Inflammatory macrophage treated with lipopolysaccharide for 1 hour (primary cell): ENCODE measurements around the gene ALDH1A2.
"Not testable (repeated sequence)": the region's sequence is repeated elsewhere in the genome, so short reads cannot be mapped to it uniquely, and the experiment has no call there.

Experiments
- DNase-seq, 2 donors: peaks; one replicate each; pipeline ENCODE4 v3.0.0-alpha.2; 2020 to 2022

Gene ALDH1A2

GRCh38 chr15:58040150-58040549 is 25.4 kb downstream of the ALDH1A2 start:
- no peak for DNase-seq

- DNase-seq = no peak
Measured at GRCh38 chr15:58039079-58040035, 26.2 kb downstream of the ALDH1A2 start.

DNA sequence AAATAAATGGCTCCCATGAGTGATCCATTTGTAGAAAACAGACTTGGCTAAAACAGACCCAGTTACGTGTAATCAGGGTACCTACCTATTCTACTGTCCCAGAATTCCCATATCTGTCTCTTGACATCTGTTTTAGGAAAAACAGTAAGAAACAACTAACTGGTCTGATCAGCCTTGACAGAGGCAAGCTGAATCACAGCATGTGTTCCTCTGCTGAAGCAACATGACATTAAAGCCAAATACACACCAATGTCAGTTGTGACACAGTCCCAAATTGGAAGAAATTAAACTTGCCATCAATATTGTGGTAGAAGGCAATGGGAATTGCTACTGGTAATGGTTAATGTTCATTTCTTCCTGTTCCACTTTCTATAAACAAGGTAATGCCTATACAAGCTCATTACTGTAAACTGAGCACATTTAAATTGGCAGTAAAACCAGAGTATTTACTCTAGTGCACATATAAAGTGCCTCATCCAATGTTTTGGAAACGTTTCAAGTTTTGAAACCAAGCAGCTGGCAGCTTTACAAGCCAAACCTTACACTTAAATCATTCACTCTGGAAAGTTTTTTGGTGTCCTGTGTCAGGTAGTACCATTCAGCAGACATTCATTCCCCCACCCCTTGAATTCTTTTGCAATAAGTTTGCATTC is 27.0 kb downstream of the ALDH1A2 start:
- DNase-seq = no peak

- DNase-seq = no peak
Measured at GRCh38 chr15:58037723-58038301, 27.7 kb downstream of the ALDH1A2 start.

- DNase-seq = peak; percentile 9 to 37
Measured at GRCh38 chr15:58036579-58036978, 28.9 kb downstream of the ALDH1A2 start.

DNA sequence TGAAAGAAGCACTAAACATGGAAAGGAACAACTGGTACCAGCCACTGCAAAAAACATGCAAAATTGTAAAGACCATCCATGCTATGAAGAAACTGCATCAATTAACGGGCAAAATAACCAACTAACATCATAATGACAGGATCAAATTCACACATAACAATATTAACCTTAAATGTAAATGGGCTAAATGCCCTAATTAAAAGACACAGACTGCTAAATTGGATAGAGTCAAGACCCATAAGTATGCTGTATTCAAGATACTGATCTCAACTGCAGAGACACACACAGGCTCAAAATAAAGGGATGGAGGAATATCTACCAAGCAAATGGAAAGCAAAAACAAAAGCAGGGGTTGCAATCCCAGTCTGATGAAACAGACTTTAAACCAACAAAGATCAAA is 37.1 kb downstream of the ALDH1A2 start:
- not testable (repeated sequence) for DNase-seq

DNA sequence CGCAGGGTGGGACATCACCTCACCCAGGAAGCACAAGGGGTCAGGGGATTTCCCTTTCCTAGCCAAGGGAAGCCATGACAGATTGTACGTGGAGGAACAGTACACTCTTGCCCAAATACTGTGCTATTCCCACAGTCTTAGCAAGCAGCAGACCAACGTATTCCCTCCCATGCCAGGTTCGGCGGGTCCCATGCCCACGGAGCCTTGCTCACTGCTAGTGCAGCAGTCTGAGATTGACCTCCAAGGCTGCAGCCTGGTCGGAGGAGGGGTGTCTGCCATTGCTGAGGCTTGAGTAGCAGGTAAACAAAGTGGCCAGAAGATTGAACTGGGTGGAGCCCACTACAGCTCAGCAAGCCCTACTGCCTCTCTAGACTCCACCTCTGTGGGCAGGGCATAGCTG is 39.0 kb downstream of the ALDH1A2 start:
- no peak for DNase-seq

GRCh38 chr15:58026051-58026450 is 39.5 kb downstream of the ALDH1A2 start:
- no peak for DNase-seq

DNA sequence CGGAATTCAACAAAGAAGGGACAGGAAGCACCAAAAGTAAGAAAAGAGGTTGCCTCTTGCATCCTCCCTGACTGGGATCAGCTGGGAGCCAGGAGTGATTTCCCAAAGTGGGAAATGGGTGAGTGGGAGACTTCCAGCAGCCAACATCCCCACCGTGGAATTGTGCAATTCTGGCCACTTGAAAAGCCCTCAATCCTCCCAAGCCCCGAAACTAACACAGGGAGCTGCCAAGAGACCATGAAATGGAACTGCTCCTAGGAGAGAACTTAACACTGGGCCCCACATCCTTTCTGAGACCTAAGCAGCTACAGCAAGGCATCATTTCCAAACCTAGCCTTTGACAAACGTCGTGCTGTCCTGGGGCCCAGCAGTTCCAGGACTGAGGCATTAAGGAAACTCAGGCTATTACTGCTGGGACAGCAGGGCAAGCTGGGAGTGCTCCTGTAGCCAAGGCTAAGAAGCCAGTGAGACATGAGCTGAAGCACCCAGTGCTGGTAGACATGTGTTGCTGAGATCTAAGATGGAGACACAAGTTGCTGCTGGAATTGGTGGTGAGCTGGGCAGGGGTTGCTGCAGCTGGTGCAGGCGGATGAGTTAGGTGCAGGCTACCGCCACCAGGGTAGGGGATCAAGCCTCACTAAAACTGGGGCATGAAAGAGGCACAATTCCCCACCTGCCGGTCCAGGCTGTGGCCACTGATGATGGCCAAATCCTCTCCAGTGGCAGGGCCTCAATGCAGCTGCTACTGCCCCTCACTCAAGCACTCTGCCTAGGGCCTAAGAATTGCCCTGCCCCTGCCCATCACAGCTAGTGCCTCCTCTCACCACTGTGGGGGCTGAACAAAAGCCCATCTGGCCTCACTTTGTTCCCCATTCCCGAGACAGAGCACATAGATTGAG is 43.9 kb downstream of the ALDH1A2 start:
- DNase-seq = no peak

DNA sequence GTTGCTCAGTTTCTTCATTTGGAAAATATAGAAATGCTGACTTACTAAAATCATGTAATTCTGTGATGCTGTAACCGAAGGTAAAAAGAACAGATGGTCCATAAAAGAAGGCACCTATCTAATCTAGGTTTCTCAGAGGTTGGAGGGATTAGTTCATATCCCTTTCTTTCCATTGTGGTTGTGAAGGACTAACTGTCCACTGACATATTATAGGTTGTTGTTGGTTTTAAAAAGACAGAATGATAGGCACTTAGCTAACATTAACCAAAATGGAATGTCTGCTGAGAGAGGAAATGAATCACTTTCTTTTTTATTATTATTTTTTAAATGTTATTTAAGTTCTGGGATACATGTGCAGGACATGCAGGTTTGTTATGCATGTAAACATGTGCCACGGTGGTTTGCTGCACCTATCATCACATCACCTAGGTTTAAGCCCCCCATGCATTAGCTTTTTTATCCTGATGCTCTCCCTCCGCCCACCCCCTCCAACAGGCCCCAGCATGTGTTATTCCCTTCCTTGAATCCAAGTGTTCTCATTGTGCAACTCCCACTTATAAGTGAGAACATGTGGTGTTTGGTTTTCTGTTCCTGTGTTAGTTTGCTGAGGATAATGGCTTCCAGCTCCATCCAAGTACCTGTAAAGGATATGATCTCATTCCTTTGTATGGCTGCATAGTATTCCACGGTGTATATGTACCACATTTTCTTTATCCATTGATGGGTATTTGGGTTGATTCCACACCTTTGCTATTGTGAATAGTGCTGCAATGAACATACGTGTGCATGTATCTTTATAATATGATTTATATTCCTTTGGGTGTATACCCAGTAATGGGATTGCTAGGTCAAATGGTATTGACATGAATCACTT is 45.8 kb downstream of the ALDH1A2 start:
- DNase-seq = no peak

- no peak for DNase-seq
Measured at GRCh38 chr15:58017869-58018268, 47.6 kb downstream of the ALDH1A2 start.

DNA sequence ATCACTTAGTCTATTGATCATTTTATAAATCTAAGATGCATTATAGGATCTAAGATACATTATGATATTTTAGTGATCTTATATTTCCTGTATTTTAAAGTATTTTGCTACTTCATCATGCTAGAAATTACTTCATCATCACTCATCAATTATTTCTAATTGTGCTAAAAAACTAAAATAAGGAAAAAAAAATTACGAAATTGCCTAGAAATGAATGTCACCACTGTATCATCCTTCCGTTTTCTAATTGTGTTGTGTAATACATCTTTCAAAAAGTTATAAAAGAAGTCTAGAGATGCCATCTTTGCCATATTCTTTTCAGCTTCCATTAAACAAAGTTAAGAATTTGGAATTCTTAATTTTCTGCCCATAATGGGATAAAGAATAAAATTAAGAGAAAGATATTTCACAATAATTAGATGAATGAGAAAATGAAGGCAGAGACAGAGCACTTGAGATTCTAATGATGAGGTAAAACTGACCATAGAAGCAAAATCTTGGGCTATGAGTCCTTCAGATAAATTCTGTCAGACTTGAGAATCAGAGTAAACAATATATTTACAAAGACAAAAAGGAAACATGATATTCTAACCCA is 48.8 kb downstream of the ALDH1A2 start:
- peak in 1 of 2 donors; percentile 64 for DNase-seq

DNA sequence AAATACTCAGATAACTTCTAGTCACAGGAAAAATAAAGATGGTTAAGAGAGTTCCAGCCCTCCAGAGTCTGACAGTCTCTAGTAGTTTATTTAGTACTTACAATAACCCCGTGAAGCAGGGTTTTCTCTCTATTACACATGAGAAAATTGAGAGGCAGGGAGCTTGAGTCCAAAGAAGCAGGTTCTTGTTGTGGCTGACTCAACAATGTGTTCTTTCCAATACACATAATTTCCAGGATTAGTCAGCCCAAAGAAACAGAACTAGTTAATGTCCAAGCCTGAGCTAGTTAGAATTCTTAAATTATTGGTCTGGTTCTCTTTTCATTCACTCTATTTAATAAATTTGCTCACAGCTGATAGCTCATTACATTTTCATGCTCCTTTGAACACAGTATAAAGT is 49.9 kb downstream of the ALDH1A2 start:
- DNase-seq = no peak

GRCh38 chr15:58014470-58014869 is 51.0 kb downstream of the ALDH1A2 start:
- no peak for DNase-seq

DNA sequence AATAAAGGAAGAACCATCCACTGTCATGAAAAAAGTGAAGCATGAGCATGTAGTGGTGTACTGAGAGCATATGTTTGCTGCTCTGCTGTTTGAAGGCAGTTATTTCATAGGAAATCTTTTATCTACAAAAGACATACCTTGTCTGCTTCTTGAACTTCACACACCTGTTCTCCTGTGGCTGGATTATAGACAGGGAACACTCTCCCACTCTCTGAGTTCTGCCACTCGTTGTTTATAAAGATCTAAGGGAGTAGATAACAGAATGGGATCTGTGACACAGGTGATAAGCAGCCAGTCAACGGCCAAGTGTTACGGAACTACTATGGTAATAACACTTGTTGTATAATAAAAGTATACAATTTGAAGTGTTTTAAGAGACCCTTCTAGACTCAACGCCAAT is 51.5 kb downstream of the ALDH1A2 start:
- DNase-seq = no peak

DNA sequence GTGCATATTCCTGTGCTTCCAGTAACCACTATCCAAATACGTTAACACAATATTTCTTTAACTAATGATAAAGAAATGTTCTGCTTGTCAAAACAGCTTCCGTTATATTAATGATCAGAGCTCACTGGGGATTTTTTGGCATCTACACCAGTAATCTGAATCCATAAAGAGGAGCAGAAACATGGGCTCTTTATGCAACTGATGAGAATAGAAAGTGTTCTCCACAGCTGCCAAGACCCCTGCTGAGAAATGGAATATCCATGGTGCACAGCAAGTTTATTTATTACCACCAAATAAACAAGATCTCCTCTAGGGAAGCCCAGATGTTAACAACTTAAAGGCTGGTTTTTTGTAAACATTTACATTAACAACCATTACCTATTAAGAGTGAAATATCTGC is 54.5 kb downstream of the ALDH1A2 start:
- no peak for DNase-seq

GRCh38 chr15:58003810-58004209 is 61.7 kb downstream of the ALDH1A2 start:
- DNase-seq = no peak

DNA sequence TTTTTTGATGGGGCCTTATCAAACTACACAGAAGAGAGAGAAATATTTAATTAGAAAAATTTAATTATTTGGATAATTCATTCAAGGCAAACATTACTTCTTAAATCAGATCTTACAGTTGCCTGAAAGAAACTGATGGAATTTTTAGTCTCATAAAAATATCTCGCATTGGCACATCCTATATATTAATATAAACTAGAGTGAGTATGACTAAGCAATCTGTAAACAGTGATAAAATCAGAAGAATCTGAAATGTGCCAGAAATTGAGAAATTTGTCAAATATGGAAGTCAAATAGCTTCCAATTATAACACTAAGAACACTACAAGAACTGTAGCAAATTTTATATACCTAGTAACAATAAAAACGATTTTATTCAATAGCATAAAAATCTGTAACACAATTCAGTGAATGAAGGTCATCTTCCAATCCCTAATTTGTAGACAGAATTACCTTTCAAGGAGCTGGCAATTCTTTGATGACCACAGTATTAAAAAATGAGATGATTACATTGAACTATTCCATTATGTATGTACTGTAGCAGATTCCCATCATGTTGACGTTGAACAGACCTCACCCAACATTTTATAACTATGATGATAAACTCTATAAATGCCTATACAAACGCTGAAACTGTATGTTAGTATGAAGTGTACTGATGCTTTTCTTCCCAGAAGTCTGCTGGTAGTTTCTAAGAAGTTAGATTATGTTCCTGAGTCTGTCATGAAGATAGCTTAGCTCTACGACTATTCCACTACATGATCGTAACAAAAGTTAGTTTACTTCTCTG is 63.0 kb downstream of the ALDH1A2 start:
- DNase-seq = no peak

- DNase-seq = not testable (repeated sequence)
Measured at GRCh38 chr15:57999699-58000098, 65.8 kb downstream of the ALDH1A2 start.

DNA sequence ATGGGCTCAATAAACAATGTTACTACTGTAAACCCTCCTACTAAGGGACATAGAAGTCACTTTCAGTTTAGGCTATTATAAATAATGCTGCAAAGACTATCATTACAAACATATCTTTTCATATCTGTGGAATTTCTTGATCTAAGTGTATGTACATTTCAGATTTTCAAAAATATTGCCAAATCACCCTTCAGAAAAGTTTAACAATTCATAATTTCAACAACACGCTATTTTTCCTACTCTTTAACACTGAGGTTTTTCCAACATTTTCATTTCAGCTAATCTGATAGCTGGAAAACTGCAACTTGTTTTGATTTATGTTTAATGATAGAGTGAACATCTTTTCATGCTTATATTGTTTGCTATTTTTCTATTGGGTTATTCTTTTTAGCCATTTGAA is 69.0 kb downstream of the ALDH1A2 start:
- DNase-seq = no peak
